DND-41 (cell line): ENCODE measurements around the gene KRT82.

ENCODE experiments used
- EZH2 ChIP-seq: IDR thresholded peaks from 3 replicates; pipeline ENCODE4 v1.6.1; 2012; ENCODE audit warnings: borderline replicate concordance, low read depth, mild to moderate bottlenecking, moderate library complexity, low read length, inconsistent platforms; ENCODE audit not compliant: severe bottlenecking
- TF ChIP-seq, protein P1 (sequence below): IDR thresholded peaks from 2 replicates; pipeline ENCODE4 v1.5.1; 2012; ENCODE audit warnings: borderline replicate concordance, low read length, moderate library complexity, mild to moderate bottlenecking; ENCODE audit not compliant: poor library complexity, severe bottlenecking; ENCODE audit errors: extremely low read depth

DNA sequence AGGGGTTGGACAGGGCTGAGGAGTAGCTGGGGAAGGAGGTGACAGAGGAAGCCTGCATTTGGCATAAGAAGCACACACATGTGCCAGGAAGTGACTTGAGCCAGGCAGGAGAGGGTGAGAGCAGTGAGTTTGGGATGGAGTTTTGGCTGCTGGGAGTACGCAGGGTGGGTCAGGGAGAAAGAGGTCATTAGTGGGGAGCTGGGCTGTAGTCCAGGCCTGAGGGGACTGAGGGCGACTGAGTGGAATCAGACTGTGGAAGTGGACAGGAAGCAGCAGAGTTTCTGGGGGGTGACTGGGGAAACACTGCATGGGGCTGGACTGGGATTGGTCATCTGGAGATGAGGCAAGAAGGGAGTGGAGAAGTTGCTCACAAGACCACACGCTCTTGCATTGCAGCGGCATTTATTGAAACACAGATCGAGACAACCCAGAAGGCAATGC lies 46.5 kb downstream of the KRT82 start:
- TF ChIP-seq, protein P1, sequence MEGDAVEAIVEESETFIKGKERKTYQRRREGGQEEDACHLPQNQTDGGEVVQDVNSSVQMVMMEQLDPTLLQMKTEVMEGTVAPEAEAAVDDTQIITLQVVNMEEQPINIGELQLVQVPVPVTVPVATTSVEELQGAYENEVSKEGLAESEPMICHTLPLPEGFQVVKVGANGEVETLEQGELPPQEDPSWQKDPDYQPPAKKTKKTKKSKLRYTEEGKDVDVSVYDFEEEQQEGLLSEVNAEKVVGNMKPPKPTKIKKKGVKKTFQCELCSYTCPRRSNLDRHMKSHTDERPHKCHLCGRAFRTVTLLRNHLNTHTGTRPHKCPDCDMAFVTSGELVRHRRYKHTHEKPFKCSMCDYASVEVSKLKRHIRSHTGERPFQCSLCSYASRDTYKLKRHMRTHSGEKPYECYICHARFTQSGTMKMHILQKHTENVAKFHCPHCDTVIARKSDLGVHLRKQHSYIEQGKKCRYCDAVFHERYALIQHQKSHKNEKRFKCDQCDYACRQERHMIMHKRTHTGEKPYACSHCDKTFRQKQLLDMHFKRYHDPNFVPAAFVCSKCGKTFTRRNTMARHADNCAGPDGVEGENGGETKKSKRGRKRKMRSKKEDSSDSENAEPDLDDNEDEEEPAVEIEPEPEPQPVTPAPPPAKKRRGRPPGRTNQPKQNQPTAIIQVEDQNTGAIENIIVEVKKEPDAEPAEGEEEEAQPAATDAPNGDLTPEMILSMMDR = no peak
- TF ChIP-seq EZH2 = no peak
